ENCODE results near the gene GPR158.

GPR158 gene

DNA sequence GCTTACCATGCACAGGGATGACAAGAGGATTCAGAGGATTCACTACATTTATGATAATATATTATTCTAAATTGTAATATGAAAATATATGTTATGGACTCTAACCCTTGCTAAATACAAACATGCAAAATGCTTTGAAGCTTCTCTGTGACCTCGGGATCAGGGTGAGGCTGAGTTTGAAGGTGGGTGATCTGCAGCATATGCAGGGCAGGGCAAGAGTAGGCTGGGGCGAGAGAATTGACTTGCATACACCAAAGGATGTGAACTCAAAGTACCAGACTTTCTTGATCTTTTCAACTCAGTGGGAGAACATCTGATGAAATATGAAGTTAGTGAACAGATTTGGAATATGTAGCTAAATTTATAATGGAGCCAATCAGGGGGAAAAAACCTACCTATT, 57.0 kb downstream of the GPR158 start:
- in situ Hi-C loops (cut with HindIII; ENCODE audit: low pct_ligation_motif_present, low sequenced_read_pairs) = no loop called here
- H3K27me3 ChIP-seq (replicated peaks) = no peaks in the 10 kb centered on the region
- no peak for DNase-seq
- H3K4me3 ChIP-seq (ENCODE audit: low read depth, low read length) = no peak overlapping the region
- H3K27ac ChIP-seq = no peak overlapping the region
- TF ChIP-seq CTCF (IDR thresholded peaks at IDR 0.05; ENCODE audit: low read depth, low read length, missing control alignments) = no peak
- H3K36me3 ChIP-seq (replicated peaks) = no peaks in the 10 kb centered on the region

- no peak overlapping the region for H3K27ac ChIP-seq
- in situ Hi-C loops (cut with HindIII; ENCODE audit: low pct_ligation_motif_present, low sequenced_read_pairs) = no loop called here
- DNase-seq = no peak
- no peak for TF ChIP-seq CTCF (IDR thresholded peaks at IDR 0.05; ENCODE audit: low read depth, low read length, missing control alignments)
- H3K4me3 ChIP-seq (ENCODE audit: low read depth, low read length) = no peak overlapping the region
- no peaks in the 10 kb centered on the region for H3K27me3 ChIP-seq (replicated peaks)
- H3K36me3 ChIP-seq (replicated peaks) = no peaks in the 10 kb centered on the region
These were observed 57.4 kb downstream of the GPR158 start for GRCh38 chr10:25232204-25232603.

DNA sequence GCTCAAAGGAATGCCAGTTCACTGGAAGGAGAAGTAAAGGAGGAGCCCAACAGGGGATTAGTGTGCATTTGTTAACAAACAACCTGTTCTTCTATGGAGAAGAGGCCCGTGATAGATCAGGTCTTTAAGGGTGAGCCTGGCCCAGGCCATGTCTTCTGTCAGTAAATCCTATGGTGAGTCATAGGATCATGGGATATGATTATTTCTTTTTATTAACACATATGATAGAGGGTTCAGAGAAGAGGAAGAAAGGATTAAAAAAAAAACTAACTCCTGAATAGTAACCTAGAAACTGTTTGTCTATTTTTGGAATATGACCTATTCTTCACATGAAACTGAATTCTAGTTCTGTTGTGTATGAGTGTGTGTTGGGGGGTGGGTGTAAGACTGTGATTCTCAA, 70.4 kb downstream of the GPR158 start:
- TF ChIP-seq CTCF (IDR thresholded peaks at IDR 0.05; ENCODE audit: low read depth, low read length, missing control alignments) = no peak
- no peak for DNase-seq
- H3K27ac ChIP-seq = no peak overlapping the region
- no peaks in the 10 kb centered on the region for H3K27me3 ChIP-seq (replicated peaks)
- no peaks in the 10 kb centered on the region for H3K36me3 ChIP-seq (replicated peaks)
- H3K4me3 ChIP-seq (ENCODE audit: low read depth, low read length) = no peak overlapping the region
- in situ Hi-C loops (cut with HindIII; ENCODE audit: low pct_ligation_motif_present, low sequenced_read_pairs) = no loop called here

GRCh38 chr10:25257646-25258045, 82.8 kb downstream of the GPR158 start:
- DNase-seq = no peak
- in situ Hi-C loops (cut with HindIII; ENCODE audit: low pct_ligation_motif_present, low sequenced_read_pairs) = no loop called here

GRCh38 chr10:25261110-25261509, 86.3 kb downstream of the GPR158 start:
- no peak for TF ChIP-seq CTCF (IDR thresholded peaks at IDR 0.05; ENCODE audit: low read depth, low read length, missing control alignments)
- no peak overlapping the region for H3K27ac ChIP-seq
- no peaks in the 10 kb centered on the region for H3K36me3 ChIP-seq (replicated peaks)
- no peaks in the 10 kb centered on the region for H3K27me3 ChIP-seq (replicated peaks)
- no peak for DNase-seq
- in situ Hi-C loops (cut with HindIII; ENCODE audit: low pct_ligation_motif_present, low sequenced_read_pairs) = no loop called here
- H3K4me3 ChIP-seq (ENCODE audit: low read depth, low read length) = no peak overlapping the region

More at GRCh38 chr10:25257646-25258045, 82.8 kb downstream of the GPR158 start:
- Histone ChIP-seq H3K27me3 (replicated peaks) (no peaks in the 10 kb centered on the region), H3K36me3 (replicated peaks) (no peaks in the 10 kb centered on the region), H3K4me3 (ENCODE audit: low read depth, low read length) (no peak overlapping the region), H3K27ac (no peak overlapping the region)
- no peak for TF ChIP-seq CTCF (IDR thresholded peaks at IDR 0.05; ENCODE audit: low read depth, low read length, missing control alignments)

DNA sequence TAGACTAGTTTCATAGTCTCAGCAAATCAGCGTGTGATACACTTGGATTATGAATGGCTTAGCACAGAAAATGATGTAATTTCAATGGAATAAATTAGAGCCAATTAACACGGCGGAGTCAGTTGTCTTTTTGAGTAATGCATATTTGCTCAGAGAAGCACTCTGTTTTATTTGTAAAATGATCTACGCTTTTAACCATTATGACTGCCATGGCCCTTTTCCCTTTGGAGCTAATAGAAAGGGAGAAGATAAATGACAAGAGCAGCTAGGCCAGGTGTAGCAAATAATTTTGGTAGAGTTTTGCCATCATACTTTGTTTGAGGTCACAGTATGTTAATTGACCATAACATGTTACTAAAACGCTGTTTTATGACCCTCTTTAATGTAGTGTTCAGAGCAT, 86.8 kb downstream of the GPR158 start:
- TF ChIP-seq CTCF (IDR thresholded peaks at IDR 0.05; ENCODE audit: low read depth, low read length, missing control alignments) = no peak

More for the DNA sequence above, 86.8 kb downstream of the GPR158 start:
- no peaks in the 10 kb centered on the region for H3K36me3 ChIP-seq (replicated peaks)
- no peak overlapping the region for H3K27ac ChIP-seq
- no peak overlapping the region for H3K4me3 ChIP-seq (ENCODE audit: low read depth, low read length)
- no peaks in the 10 kb centered on the region for H3K27me3 ChIP-seq (replicated peaks)
- no peak for DNase-seq
- in situ Hi-C loops (cut with HindIII; ENCODE audit: low pct_ligation_motif_present, low sequenced_read_pairs) = no loop called here
